IMR-90 (cell line): ENCODE measurements around the gene CAMLG. TPM values are rescaled to one million over a fixed set of nuclear protein-coding genes. Genes with fewer than 3 reads are reported as not detected.

ENCODE experiments used
- ATAC-seq: fragments of 200-7000 bp; cut with Tn5 transposase; 2 replicates; pipeline ENCODE4 v1.9.1; 2020; ENCODE audit warnings: low read depth, mild to moderate bottlenecking, moderate library complexity
- BruUV-seq: library from RNA; stranded (reverse); fragments of 400-500 nt; replicated peaks from 2 replicates; lab custom pipeline; 2021; lab: Mats Ljungman, UMichigan
- CTCF ChIA-PET: fragments of 300-600 bp; formaldehyde crosslinking; extraction: SDS; loops from one replicate; lab custom pipeline; 2021; ENCODE audit warnings: antibody characterized with exemption; lab: Yijun Ruan, JAX
- POLR2A ChIA-PET: fragments of 300-600 bp; sonication (Branson Sonifier 250); formaldehyde crosslinking; loops from one replicate; lab custom pipeline; 2022; ENCODE audit warnings: antibody characterized with exemption; ENCODE audit not compliant: unreplicated experiment; lab: Charles Lee
- DNase-seq: peaks from one replicate; pipeline ENCODE4 v3.0.0; 2013
- H2AFZ ChIP-seq: replicated peaks from 2 replicates; pipeline ENCODE3; 2013; ENCODE audit warnings: low read length, mild to moderate bottlenecking; ENCODE audit not compliant: poor library complexity
- H2AK5ac ChIP-seq: 2 replicates; pipeline ENCODE4 v1.6.1; 2013; ENCODE audit warnings: low read depth, low read length, inconsistent platforms
- H2AK9ac ChIP-seq: replicated peaks from 2 replicates; pipeline ENCODE3; 2013; ENCODE audit warnings: mild to moderate bottlenecking, low read depth, low read length, moderate library complexity; ENCODE audit not compliant: poor library complexity
- H2BK120ac ChIP-seq: 2 replicates; pipeline ENCODE4 v1.6.1; 2013; ENCODE audit warnings: low read depth, low read length, inconsistent platforms
- H2BK15ac ChIP-seq: 3 replicates; pipeline ENCODE4 v1.6.1; 2013; ENCODE audit warnings: low read depth, low read length, inconsistent platforms
- H2BK20ac ChIP-seq: 2 replicates; pipeline ENCODE4 v1.6.1; 2013; ENCODE audit warnings: low read depth, mild to moderate bottlenecking, inconsistent platforms, low read length, moderate library complexity
- H2BK5ac ChIP-seq: 2 replicates; pipeline ENCODE4 v1.6.1; 2013; ENCODE audit warnings: mild to moderate bottlenecking, low read depth, low read length, inconsistent platforms; ENCODE audit not compliant: poor library complexity, severe bottlenecking
- H3K14ac ChIP-seq: replicated peaks from 2 replicates; pipeline ENCODE4 v1.6.1; 2013; ENCODE audit warnings: low read depth, low read length, inconsistent platforms
- H3K18ac ChIP-seq: 2 replicates; pipeline ENCODE4 v1.6.1; 2013; ENCODE audit warnings: low read depth, low read length, control low read depth
- H3K23ac ChIP-seq: 2 replicates; pipeline ENCODE4 v1.6.1; 2013; ENCODE audit warnings: low read depth, low read length, inconsistent platforms
- H3K27ac ChIP-seq: 2 replicates; pipeline ENCODE4 v1.5.1; 2013; ENCODE audit warnings: mild to moderate bottlenecking, control low read depth, low read length; ENCODE audit not compliant: insufficient read depth
- H3K27me3 ChIP-seq: 2 replicates; pipeline ENCODE4 v1.6.1; 2013; ENCODE audit warnings: low read length; ENCODE audit not compliant: control insufficient read depth, insufficient read depth
- H3K36me3 ChIP-seq: 2 replicates; pipeline ENCODE4 v1.6.1; 2013; ENCODE audit warnings: low read length, mixed read lengths; ENCODE audit not compliant: control insufficient read depth, insufficient read depth
- H3K4ac ChIP-seq: 2 replicates; pipeline ENCODE4 v1.6.1; 2013; ENCODE audit warnings: low read depth, low read length, inconsistent platforms
- H3K4me1 ChIP-seq: 2 replicates; pipeline ENCODE4 v1.6.1; 2013; ENCODE audit warnings: low read length, mixed read lengths; ENCODE audit not compliant: control insufficient read depth, insufficient read depth
- H3K4me2 ChIP-seq: 2 replicates; pipeline ENCODE4 v1.6.1; 2013; ENCODE audit warnings: low read depth, mild to moderate bottlenecking, control low read depth, low read length, moderate library complexity
- H3K4me3 ChIP-seq: 2 replicates; pipeline ENCODE4 v1.5.1; 2013; ENCODE audit warnings: low read depth, mild to moderate bottlenecking, control low read depth, low read length, moderate library complexity; ENCODE audit not compliant: insufficient read depth
- H3K56ac ChIP-seq: 2 replicates; pipeline ENCODE4 v1.6.1; 2013; ENCODE audit warnings: low read length, inconsistent platforms; ENCODE audit not compliant: insufficient read depth; ENCODE audit errors: extremely low read depth
- H3K79me1 ChIP-seq, 2 experiments: 2 replicates each; pipeline ENCODE4 v1.6.1; 2013; ENCODE audit warnings: low read length in 2 of 2, inconsistent platforms in 1 of 2, low read depth in 1 of 2
- H3K9ac ChIP-seq: 2 replicates; pipeline ENCODE4 v1.6.1; 2013; ENCODE audit warnings: low read depth, low read length, control low read depth
- H3K9me1 ChIP-seq: 2 replicates; pipeline ENCODE4 v1.6.1; 2013; ENCODE audit warnings: low read length, inconsistent platforms; ENCODE audit not compliant: insufficient read depth
- H3K9me3 ChIP-seq: 2 replicates; pipeline ENCODE4 v1.6.1; 2013; ENCODE audit warnings: low read length; ENCODE audit not compliant: control insufficient read depth, insufficient read depth
- H4K20me1 ChIP-seq: 2 replicates; pipeline ENCODE4 v1.6.1; 2013; ENCODE audit warnings: low read length, inconsistent platforms; ENCODE audit not compliant: insufficient read depth
- H4K5ac ChIP-seq: 2 replicates; pipeline ENCODE4 v1.6.1; 2013; ENCODE audit warnings: mild to moderate bottlenecking, low read depth, low read length, control low read depth
- H4K8ac ChIP-seq, 2 experiments: 2 replicates each; pipeline ENCODE4 v1.6.1; 2013; ENCODE audit warnings: low read depth in 2 of 2, low read length in 2 of 2, control low read depth in 1 of 2, inconsistent platforms in 1 of 2
- H4K91ac ChIP-seq: 2 replicates; pipeline ENCODE4 v1.6.1; 2013; ENCODE audit warnings: low read depth, low read length, inconsistent platforms; ENCODE audit not compliant: insufficient read depth
- BHLHE40 ChIP-seq: fragments of 150-350 bp; IDR thresholded peaks from 2 replicates; pipeline ENCODE4 v1.6.1; 2016; ENCODE audit warnings: mild to moderate bottlenecking, low read depth, low read length
- CHD1 ChIP-seq: IDR thresholded peaks from 2 replicates; pipeline ENCODE4 v1.6.1; 2012; ENCODE audit warnings: low read depth, low read length, improper control_type of control experiment
- CTCF ChIP-seq: conservative IDR thresholded peaks from 2 replicates; pipeline ENCODE4 v1.5.1; 2012; ENCODE audit warnings: mild to moderate bottlenecking, low read depth, low read length, improper control_type of control experiment
- ELK1 ChIP-seq: fragments of 150-350 bp; IDR thresholded peaks from 2 replicates; pipeline ENCODE4 v1.6.1; 2016; ENCODE audit warnings: low read depth, mild to moderate bottlenecking, low read length, moderate library complexity, borderline replicate concordance
- FOS ChIP-seq: fragments of 150-350 bp; IDR thresholded peaks from 2 replicates; pipeline ENCODE4 v1.6.1; 2016; ENCODE audit warnings: low read depth, low read length
- MAZ ChIP-seq: IDR thresholded peaks from 2 replicates; pipeline ENCODE4 v1.6.1; 2012; ENCODE audit warnings: low read depth, mild to moderate bottlenecking, low read length, improper control_type of control experiment, moderate library complexity, borderline replicate concordance
- MXI1 ChIP-seq: IDR thresholded peaks from 2 replicates; pipeline ENCODE4 v1.6.1; 2012; ENCODE audit warnings: low read depth, mild to moderate bottlenecking, low read length, moderate library complexity, borderline replicate concordance
- NFE2L2 ChIP-seq: fragments of 150-350 bp; IDR thresholded peaks from 2 replicates; pipeline ENCODE4 v1.6.1; 2016; ENCODE audit warnings: low read depth, mild to moderate bottlenecking, low read length
- POLR2A ChIP-seq: IDR thresholded peaks from 2 replicates; pipeline ENCODE4 v1.6.1; 2012; ENCODE audit warnings: mild to moderate bottlenecking, low read depth, low read length
- RCOR1 ChIP-seq: IDR thresholded peaks from 2 replicates; pipeline ENCODE4 v1.6.1; 2012; ENCODE audit warnings: mild to moderate bottlenecking, low read length, improper control_type of control experiment; ENCODE audit not compliant: insufficient replicate concordance
- RFX5 ChIP-seq: IDR thresholded peaks from 2 replicates; pipeline ENCODE4 v1.8.0; 2012; ENCODE audit warnings: low read depth, mild to moderate bottlenecking, low read length, moderate library complexity
- SMC3 ChIP-seq: fragments of 150-350 bp; IDR thresholded peaks from 2 replicates; pipeline ENCODE4 v1.6.1; 2016; ENCODE audit warnings: low read depth, mild to moderate bottlenecking, antibody characterized with exemption, low read length, moderate library complexity
- USF2 ChIP-seq: fragments of 150-350 bp; IDR thresholded peaks from 2 replicates; pipeline ENCODE4 v1.6.1; 2017; ENCODE audit warnings: mild to moderate bottlenecking, antibody characterized with exemption, low read length, low read depth
- WGBS, 2 experiments: methylation state at CpG; one replicate each; pipeline versions ENCODE4 v1.1.5 to v1.1.7; 2013; ENCODE audit warnings: missing lambda C conversion rate in 2 of 2; ENCODE audit not compliant: insufficient read length in 1 of 2; ENCODE audit errors: extremely low coverage in 2 of 2; 5-methylcytosine and 5-hydroxymethylcytosine counted together
- dilution Hi-C: fragments of 300-500 bp; cut with HindIII; formaldehyde crosslinking; loops from one replicate; pipeline ENCODE4 v1.14.3; 2018; ENCODE audit warnings: low sequenced_read_pairs; ENCODE audit not compliant: unreplicated experiment
- in situ Hi-C: fragments of 300-500 bp; cut with MboI; formaldehyde crosslinking; loops from 3 replicates; pipeline ENCODE4 v1.14.3; 2019; ENCODE audit warnings: low sequenced_read_pairs, inconsistent platforms, mixed read lengths
- intact Hi-C: fragments of 100-400 bp; cut with micrococcal nuclease; formaldehyde crosslinking; loops from 2 replicates; pipeline ENCODE4 v1.10.0; 2022
- polyA plus RNA-seq, 3 experiments: library from polyadenylated mRNA; depleted of rRNA; stranded (reverse); fragments of >200 nt; gene quantifications; 2 replicates each; pipeline ENCODE4 v1.2.3, GENCODE V29; 2012; ENCODE audit warnings: low replicate concordance in 1 of 3
- total RNA-seq: library from RNA; depleted of rRNA; stranded (reverse); fragments of >200 nt; gene quantifications from 2 replicates; pipeline ENCODE4 v1.2.3, GENCODE V29; 2012

Gene CAMLG
- total and polyA plus RNA-seq, 2 of the 4 experiments (the other 2 are of a cell fraction): 11.9 to 13.1 TPM

GRCh38 chr5:134738963-134739661 lies 764 bp downstream of the CAMLG start:
- Histone ChIP-seq H3K27ac (peak overlapping the region; percentile 65), H3K9me3 (no peaks in the 10 kb centered on the region), H3K56ac (peak overlapping the region; percentile 40; the same call in 1 of the 2 replicates), H3K79me1 (peaks cover 10 to 33% of the 10 kb centered on the region in 2 experiments), H3K4me3 (peak overlapping the region; percentile 96), H4K5ac (no peak overlapping the region; the same call in 1 of the 2 replicates), H3K4me1 (peaks cover 3% of the 10 kb centered on the region; the same call in 1 of the 2 replicates), H3K14ac (peak overlapping the region; percentile 74), H2AFZ (peak overlapping the region; percentile 96), H3K36me3 (peaks cover 3% of the 10 kb centered on the region; the same call in 1 of the 2 replicates), H4K8ac (peak overlapping the region in 1 of 2 experiments; percentile 72; a peak in 1 of 4 replicates), H3K4ac (peak overlapping the region; percentile 44), H3K27me3 (no peaks in the 10 kb centered on the region), H3K9me1 (no peaks in the 10 kb centered on the region; the same call in 1 of the 2 replicates), H2AK9ac (peak overlapping the region; percentile 73), H3K23ac (peak overlapping the region; percentile 82), H2AK5ac (peak overlapping the region; percentile 5), H3K9ac (peak overlapping the region; percentile 79), H3K18ac (no peak overlapping the region), H4K20me1 (peaks cover 6% of the 10 kb centered on the region; the same call in 1 of the 2 replicates), H4K91ac (0 out of 2 replicates have a peak overlapping the region, but pooled peaks have one; percentile 8), H2BK15ac (no peak overlapping the region), H2BK5ac (peak overlapping the region; percentile 74), H2BK120ac (no peak overlapping the region; the same call in 1 of the 2 replicates), H3K4me2 (peak overlapping the region; percentile 94), H2BK20ac (no peak overlapping the region)
- peak; percentile 13 for ATAC-seq
- ChIA-PET CTCF (interaction anchor here (0.6 to 2.8 kb wide), 6 partner anchors 14 to 99 kb away, joined by 3 to 8 read pairs (median 5); partner anchors contain the start of gene DDX46), POLR2A (interaction anchor here (0.6 kb wide), 1 partner anchor 113 kb away, joined by 3 read pairs; no protein-coding TSS in a partner anchor)
- dilution Hi-C loops (no loop called here), in situ Hi-C loops (no loop called here), intact Hi-C loops (loop anchor here (1.0 to 5.0 kb wide), 3 partner anchors 112 to 528 kb away; partner anchors contain the start of gene PCBD2)
- WGBS, 2 experiments: 0% methylated on average over 6 of the region's 21 CpGs; no CpG with 5 or more reads in 1 of the 2 experiments
- peak; percentile 49 for DNase-seq
- BruUV-seq: no TSS peak
- TF ChIP-seq USF2 (no peak), ELK1 (no peak), RFX5 (no peak), FOS (no peak), NFE2L2 (no peak), CTCF (0 out of 2 replicates have a peak, but pooled peaks have one; percentile 5), MXI1 (peak; percentile 82; the same call in 1 of the 2 replicates), SMC3 (no peak), RCOR1 (no peak), POLR2A (no peak), BHLHE40 (peak; percentile 46; the same call in 1 of the 2 replicates), CHD1 (no peak), MAZ (no peak)
